ENCODE measurements around the gene INPP4B. TPM values are rescaled to one million over a fixed set of nuclear protein-coding genes. Genes with fewer than 3 reads are reported as not detected.

Gene INPP4B
- polyA plus RNA-seq, 1 of the 3 experiments (the other 2 are of a cell fraction) = 0.08 TPM

GRCh38 chr4:142191901-142192300, 654.2 kb downstream of the INPP4B start (continued):
- TF ChIP-seq REST (IDR thresholded peaks at IDR 0.05; ENCODE audit: low read depth, low read length) (no peak), USF2 (IDR thresholded peaks at IDR 0.05; ENCODE audit: borderline replicate concordance, low read depth, low read length) (no peak), TCF12 (IDR thresholded peaks at IDR 0.05) (no peak), USF1 (IDR thresholded peaks at IDR 0.05; ENCODE audit: borderline replicate concordance, low read depth) (no peak), TEAD4 (IDR thresholded peaks at IDR 0.05; ENCODE audit: borderline replicate concordance, insufficient read depth) (no peak), FOXM1 (IDR thresholded peaks at IDR 0.05; ENCODE audit: low read depth) (no peak), ELF1 (IDR thresholded peaks at IDR 0.05) (no peak), CTCF (IDR thresholded peaks at IDR 0.05) (no peak)

DNA sequence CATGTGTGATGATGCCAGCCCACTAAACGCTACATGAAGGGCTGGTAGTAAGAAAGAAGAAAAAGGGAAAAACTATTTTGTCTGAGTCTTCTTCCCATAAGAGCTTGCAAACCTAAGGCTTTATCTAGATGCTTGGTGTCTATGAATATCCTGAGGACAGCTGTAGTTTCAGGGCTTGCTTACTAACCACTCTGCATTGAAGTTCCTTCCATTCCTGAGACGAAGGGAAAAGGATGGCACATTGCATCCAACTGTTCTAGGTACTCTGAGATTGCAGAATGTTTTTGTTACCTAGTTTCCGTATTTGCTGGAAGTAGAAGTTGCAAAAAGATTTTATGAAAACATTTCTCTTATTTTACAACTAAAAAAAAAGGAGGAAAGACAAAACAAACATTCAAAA, 665.1 kb downstream of the INPP4B start:
- CTCF ChIA-PET = no interaction called here
- H3K27me3 ChIP-seq (ENCODE audit: insufficient read depth) = no peaks in the 10 kb centered on the region
- no peaks in the 10 kb centered on the region for H3K9me3 ChIP-seq

More for the DNA sequence above, 665.1 kb downstream of the INPP4B start:
- Histone ChIP-seq H3K4me3 (ENCODE audit: low read depth in 2 of 2, low read length in 1 of 2) (no peak overlapping the region), H3F3A (replicated peaks; ENCODE audit: insufficient read depth) (no peaks in the 10 kb centered on the region), H3K9me2 (no peaks in the 10 kb centered on the region), H4K20me1 (ENCODE audit: insufficient read depth) (no peaks in the 10 kb centered on the region), H3K36me3 (replicated peaks in 1 of 2; ENCODE audit: control insufficient read depth in 1 of 2, insufficient read depth in 2 of 2, low read length in 1 of 2) (no peaks in the 10 kb centered on the region), H3K4me1 (ENCODE audit: control insufficient read depth in 1 of 2, insufficient read depth in 2 of 2, low read depth in 1 of 2, low read length in 1 of 2) (no peaks in the 10 kb centered on the region), H2AFZ (ENCODE audit: low read depth) (no peak overlapping the region), H3K9ac (no peak overlapping the region), H3K79me2 (ENCODE audit: insufficient read depth) (no peaks in the 10 kb centered on the region), H3K27ac (ENCODE audit: low read depth in 2 of 2, low read length in 1 of 2) (no peak overlapping the region), H3K4me2 (no peak overlapping the region)
- no peak for TF ChIP-seq JUND (IDR thresholded peaks at IDR 0.05)
- TF ChIP-seq TCF12 (IDR thresholded peaks at IDR 0.05) = no peak
- TF ChIP-seq GABPA (IDR thresholded peaks at IDR 0.05; ENCODE audit: low read depth) = no peak
- TF ChIP-seq MEF2A (IDR thresholded peaks at IDR 0.05; ENCODE audit: borderline replicate concordance, low read depth) = no peak
- no peak for TF ChIP-seq SIN3A (IDR thresholded peaks at IDR 0.05; ENCODE audit: borderline replicate concordance, low read depth, low read length)
- no peak for TF ChIP-seq TEAD4 (IDR thresholded peaks at IDR 0.05; ENCODE audit: borderline replicate concordance, insufficient read depth)
- TF ChIP-seq, protein P1, sequence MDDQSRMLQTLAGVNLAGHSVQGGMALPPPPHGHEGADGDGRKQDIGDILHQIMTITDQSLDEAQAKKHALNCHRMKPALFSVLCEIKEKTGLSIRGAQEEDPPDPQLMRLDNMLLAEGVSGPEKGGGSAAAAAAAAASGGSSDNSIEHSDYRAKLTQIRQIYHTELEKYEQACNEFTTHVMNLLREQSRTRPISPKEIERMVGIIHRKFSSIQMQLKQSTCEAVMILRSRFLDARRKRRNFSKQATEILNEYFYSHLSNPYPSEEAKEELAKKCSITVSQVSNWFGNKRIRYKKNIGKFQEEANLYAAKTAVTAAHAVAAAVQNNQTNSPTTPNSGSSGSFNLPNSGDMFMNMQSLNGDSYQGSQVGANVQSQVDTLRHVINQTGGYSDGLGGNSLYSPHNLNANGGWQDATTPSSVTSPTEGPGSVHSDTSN (IDR thresholded peaks at IDR 0.05) = no peak
- TF ChIP-seq, protein P2, sequence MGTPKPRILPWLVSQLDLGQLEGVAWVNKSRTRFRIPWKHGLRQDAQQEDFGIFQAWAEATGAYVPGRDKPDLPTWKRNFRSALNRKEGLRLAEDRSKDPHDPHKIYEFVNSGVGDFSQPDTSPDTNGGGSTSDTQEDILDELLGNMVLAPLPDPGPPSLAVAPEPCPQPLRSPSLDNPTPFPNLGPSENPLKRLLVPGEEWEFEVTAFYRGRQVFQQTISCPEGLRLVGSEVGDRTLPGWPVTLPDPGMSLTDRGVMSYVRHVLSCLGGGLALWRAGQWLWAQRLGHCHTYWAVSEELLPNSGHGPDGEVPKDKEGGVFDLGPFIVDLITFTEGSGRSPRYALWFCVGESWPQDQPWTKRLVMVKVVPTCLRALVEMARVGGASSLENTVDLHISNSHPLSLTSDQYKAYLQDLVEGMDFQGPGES (IDR thresholded peaks at IDR 0.05; ENCODE audit: low read depth, low read length) = no peak
- TF ChIP-seq ELF1 (IDR thresholded peaks at IDR 0.05) = no peak
- TF ChIP-seq RXRA (IDR thresholded peaks at IDR 0.05; ENCODE audit: borderline replicate concordance, low read depth) = no peak
- no peak for TF ChIP-seq NFIC (IDR thresholded peaks at IDR 0.05; ENCODE audit: borderline replicate concordance)
- TF ChIP-seq REST (IDR thresholded peaks at IDR 0.05; ENCODE audit: low read depth, low read length) = no peak
- TF ChIP-seq USF2 (IDR thresholded peaks at IDR 0.05; ENCODE audit: borderline replicate concordance, low read depth, low read length) = no peak
- POLR2A ChIA-PET = no interaction called here
- WGBS (ENCODE audit: low lambda C conversion rate) = 87% methylated on average over 3 of the region's 3 CpGs
- DNase-seq = no peak
